MM.1S (cell line): ENCODE results near the gene ZNF507.

Experiments
- EZH2 ChIP-seq: fragments of 300-600 bp; sonication (generic); optimal IDR thresholded peaks from 2 replicates; pipeline ENCODE3; 2017; ENCODE audit warnings: low read depth, mild to moderate bottlenecking, antibody characterized with exemption, low read length, mixed read lengths
- EZH2phosphoT487 ChIP-seq: fragments of 300-600 bp; sonication (generic); IDR thresholded peaks from 2 replicates; pipeline ENCODE4 v1.6.1; 2018; ENCODE audit warnings: antibody characterized with exemption, low read length

DNA sequence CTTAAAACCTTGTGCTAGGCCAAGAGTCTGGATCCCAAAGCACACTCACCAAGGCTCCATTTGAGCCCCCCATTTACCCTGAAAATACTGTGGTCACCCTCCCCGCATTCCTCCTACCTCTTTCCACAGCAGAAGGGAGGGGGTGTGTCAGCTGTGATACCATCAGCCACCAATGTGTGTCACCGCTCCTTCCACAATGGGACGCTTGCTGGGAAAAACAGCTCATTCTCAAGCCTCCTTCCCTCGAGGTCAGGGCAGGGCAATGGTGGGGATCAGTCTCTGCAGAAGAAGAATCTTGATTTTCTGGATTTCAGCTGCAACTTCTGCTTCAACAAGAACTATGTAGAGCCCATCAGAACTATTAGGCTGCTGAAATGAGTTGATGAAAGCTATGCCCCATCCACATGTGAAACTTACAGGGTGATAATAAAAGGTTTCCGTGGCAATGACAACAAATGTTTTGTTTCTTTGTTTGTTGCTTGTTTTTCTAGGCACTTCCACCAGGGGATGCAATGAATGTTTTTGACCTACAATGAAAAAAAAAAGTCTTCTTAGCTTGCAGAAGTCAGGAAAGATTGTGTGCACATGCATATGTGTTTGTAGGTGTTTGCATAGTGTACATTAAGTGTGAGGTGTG, 26.4 kb upstream of the ZNF507 start:
- TF ChIP-seq EZH2 (no peak), EZH2phosphoT487 (no peak)
